T1000 (cell line): ENCODE results near the gene GPD1L.

Experiments used
- DNase-seq: peaks from one replicate; lab custom pipeline; 2025; ENCODE audit warnings: mixed read lengths; lab: John Stamatoyannopoulos, UW

GPD1L gene

DNA sequence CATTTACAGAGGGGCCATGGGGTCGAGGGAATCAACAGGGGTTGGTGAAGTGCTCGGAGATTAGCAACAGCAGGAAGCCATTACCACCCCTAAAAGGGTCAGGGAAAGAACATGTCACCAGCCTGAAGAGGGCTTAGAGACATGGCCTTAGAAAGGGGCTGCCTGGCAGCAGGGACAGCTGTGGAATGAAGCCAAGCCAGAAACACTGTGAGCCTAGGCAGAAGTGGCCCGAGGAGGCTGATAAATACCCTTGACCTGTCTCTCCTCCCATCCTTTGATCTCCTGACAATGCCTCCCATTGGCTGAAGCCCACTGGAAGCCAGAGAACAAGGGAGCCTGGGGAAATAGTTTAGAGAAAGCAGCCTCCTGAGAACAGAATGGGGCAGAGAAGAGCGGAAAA lies 31.4 kb downstream of the GPD1L start:
- DNase-seq: no peak

GRCh38 chr3:32138545-32139104 lies 32.2 kb downstream of the GPD1L start:
- DNase-seq: no peak

- DNase-seq: no peak
Observed at GRCh38 chr3:32140943-32141342, 34.5 kb downstream of the GPD1L start.

GRCh38 chr3:32143849-32144757 lies 37.7 kb downstream of the GPD1L start:
- DNase-seq: peak; percentile 55

DNA sequence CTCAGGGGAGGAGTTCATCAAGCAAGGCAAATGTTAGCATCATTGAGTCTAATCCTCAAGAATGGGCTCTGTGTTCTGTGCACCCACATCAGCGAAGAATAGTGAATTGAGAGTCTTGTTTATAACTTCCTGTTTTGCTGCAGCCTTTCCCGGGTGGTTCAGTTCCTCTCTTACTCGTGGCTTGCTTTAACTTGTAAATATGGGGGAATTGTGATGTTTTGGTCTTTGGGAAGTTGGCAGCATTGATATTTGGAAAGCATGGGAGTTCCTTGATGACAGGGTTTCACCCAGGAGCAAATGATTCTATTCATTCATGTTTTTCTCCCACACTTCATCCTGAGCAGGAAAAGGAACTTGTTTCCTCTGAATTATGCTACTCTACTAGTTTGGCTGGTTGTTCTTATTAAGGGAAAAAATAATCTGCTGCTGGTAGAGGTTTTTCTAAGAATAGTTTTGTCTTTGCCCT lies 40.4 kb downstream of the GPD1L start:
- no peak for DNase-seq

DNA sequence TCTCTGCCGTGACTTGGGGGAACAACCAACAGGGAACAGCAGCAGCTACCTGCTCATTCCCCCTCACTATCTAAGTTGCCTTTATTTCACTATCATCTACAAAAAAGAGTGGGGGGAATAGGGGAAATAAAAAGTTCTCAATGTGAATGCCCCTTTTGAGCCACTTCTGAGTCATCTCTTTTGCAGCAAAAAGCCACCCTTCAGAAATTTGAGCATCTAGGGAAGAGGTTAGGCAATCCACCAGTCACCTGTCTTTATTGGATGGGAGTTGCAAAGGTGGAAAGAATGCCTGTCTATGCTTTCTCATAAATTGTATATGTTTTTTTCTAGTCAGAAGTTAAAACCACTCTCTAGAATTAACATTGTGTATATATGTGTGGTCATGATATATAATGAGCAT lies 41.1 kb downstream of the GPD1L start:
- DNase-seq: no peak

- DNase-seq: no peak
Observed at GRCh38 chr3:32147933-32148332, 41.5 kb downstream of the GPD1L start.

- DNase-seq: no peak
Observed at GRCh38 chr3:32148351-32148750, 41.9 kb downstream of the GPD1L start.

GRCh38 chr3:32153414-32154204 lies 47.2 kb downstream of the GPD1L start:
- no peak for DNase-seq

GRCh38 chr3:32154205-32154579 lies 47.8 kb downstream of the GPD1L start:
- DNase-seq: no peak

- DNase-seq: no peak
Observed at GRCh38 chr3:32155117-32155516, 48.7 kb downstream of the GPD1L start.

DNA sequence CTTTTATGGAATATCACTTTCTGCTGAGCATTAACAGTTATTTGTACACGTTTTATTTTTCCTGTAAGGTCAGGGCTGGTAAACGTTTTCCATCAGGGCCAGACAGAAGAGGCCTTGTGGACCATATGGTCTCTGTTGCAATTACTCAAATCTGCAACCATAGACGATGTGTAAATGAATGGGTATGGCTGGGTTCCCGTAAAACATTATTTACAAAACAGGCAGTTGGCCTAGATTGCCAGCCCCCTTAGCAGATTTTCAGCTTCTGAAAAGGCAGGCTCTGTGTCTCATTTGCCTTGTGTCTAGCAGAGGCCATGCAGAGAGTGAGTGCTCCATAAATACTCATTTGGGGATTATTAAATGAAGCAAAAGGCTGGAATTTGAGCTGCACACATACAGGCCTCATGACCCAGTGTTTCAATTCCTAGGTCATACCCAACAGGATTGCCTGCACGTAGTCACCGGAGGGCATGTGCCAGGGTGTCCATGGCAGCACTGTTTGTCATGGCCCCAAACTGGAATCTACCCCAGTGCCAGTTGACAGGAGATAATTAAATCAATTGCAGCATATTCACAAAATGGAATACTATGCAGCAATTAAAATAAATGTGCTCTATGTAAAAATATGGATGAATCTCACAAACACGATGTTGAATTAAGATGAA lies 51.3 kb downstream of the GPD1L start:
- DNase-seq: no peak

GRCh38 chr3:32160706-32161214 lies 54.3 kb downstream of the GPD1L start:
- DNase-seq: no peak

GRCh38 chr3:32165442-32165841 lies 59.0 kb downstream of the GPD1L start:
- DNase-seq: no peak

DNA sequence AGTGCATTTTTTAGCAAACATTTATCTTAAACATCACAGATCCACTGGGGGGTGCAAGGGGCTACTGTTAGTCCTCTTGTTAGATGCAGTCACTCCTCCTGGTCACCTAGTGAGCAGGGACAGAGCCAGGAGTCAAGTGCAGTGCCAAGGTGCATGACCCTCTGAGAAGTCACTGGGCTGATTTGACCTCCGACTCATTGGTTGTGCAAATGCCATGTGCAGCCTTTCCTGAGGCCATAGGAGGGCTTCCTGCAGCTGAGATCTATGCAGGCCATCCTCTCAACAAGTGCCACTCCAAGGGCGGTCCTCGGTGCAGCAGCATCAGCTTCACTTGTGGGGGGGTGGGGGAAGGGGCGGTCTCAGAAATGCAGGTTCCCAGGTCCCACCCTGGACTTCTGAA lies 60.2 kb downstream of the GPD1L start:
- no peak for DNase-seq

GRCh38 chr3:32172420-32172819 lies 66.0 kb downstream of the GPD1L start:
- no peak for DNase-seq

- peak; percentile 19 for DNase-seq
Observed at GRCh38 chr3:32175607-32176197, 69.3 kb downstream of the GPD1L start.

GRCh38 chr3:32176989-32177701 lies 70.7 kb downstream of the GPD1L start:
- DNase-seq: peak; percentile 60

DNA sequence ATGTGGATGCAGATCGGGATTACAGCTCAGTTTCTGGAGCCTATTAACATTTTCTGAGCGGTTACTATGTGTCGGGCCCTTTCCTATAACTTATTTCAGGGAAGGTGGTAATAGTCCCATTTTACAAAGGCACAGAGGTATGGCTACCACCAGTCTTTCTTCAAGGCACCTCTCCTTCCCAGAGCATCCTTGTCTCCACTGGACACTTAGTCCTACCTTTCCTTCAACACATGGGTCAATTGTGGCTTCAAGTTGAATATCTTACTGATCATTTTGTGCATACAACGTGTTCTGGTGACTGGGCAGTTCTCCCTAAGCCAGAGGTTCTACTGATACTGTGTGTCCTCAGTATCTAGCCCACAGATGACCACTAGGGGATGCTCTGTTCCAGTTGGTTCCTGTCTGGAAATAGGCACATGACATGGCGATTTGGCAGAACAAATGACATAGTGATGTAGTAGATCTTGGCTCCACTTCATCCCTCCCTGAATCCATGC lies 71.3 kb downstream of the GPD1L start:
- peak; percentile 64 for DNase-seq

DNA sequence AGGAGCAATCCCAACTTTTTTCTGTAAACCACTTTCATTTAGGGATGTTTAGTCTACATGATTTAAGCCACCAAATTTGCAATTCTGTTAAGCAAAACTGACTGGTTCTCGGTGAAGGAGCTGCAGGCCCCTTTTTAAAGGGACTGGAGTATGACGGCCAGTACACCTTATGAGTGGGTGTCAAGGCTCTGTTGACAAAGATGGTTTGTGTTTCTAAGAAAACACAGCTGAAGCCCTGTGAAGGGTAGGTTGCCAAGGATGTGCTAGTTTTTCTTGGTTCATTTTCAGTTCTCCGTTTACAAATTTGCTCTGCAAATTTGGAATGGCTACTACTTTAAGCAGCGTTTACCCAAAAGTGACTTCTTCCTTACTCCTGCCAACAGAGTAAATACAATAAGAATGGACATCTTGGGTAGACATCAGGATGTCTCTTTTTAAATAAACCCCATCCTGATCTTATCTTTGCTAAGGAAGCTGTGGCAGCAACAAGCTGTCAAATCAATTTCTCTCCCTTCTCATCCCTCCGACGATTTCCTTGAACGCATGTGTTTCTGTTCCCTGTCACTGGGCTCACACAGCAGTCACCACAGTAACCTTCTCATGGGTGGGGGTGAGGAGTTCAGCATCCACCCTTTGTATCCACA lies 73.8 kb downstream of the GPD1L start:
- DNase-seq: no peak
